Nephron progenitor cell (in vitro differentiated cells): ENCODE results near the gene PLCB2.

Source experiments
- DNase-seq: peaks from one replicate; pipeline ENCODE4 v3.0.0; 2021
- H3K27ac Mint-ChIP-seq: 2 replicates; pipeline ENCODE4 v1.8.0; 2021; ENCODE audit warnings: mild to moderate bottlenecking, moderate library complexity, mixed read lengths
- H3K27me3 Mint-ChIP-seq: 2 replicates; pipeline ENCODE4 v1.8.0; 2021; ENCODE audit warnings: mild to moderate bottlenecking, low read depth, mixed read lengths; ENCODE audit not compliant: poor library complexity
- H3K36me3 Mint-ChIP-seq: 2 replicates; pipeline ENCODE4 v1.8.0; 2021; ENCODE audit warnings: low read depth, mixed read lengths
- H3K4me1 Mint-ChIP-seq: 2 replicates; pipeline ENCODE4 v1.8.0; 2021; ENCODE audit warnings: mixed read lengths
- H3K4me3 Mint-ChIP-seq: 2 replicates; pipeline ENCODE4 v1.8.0; 2021; ENCODE audit warnings: mild to moderate bottlenecking, moderate library complexity, mixed read lengths
- H3K9me3 Mint-ChIP-seq: 2 replicates; pipeline ENCODE4 v1.8.0; 2021; ENCODE audit warnings: mild to moderate bottlenecking, moderate library complexity, mixed read lengths
- TF ChIP-seq, protein P1 (sequence below): fragments of 200-600 bp; sonication (generic); IDR thresholded peaks from 2 replicates; pipeline ENCODE4 v1.5.0; 2021; ENCODE audit warnings: antibody characterized with exemption

PLCB2 gene

GRCh38 chr15:40263024-40263754, 44.5 kb downstream of the PLCB2 start:
- Mint-ChIP-seq H3K27ac (peak overlapping the region; percentile 6), H3K4me3 (peak overlapping the region; percentile 28), H3K4me1 (peaks cover 70% of the 10 kb centered on the region), H3K36me3 (no peaks in the 10 kb centered on the region), H3K27me3 (peaks cover 14% of the 10 kb centered on the region), H3K9me3 (no peaks in the 10 kb centered on the region)
- DNase-seq = no peak
- TF ChIP-seq, protein P1, sequence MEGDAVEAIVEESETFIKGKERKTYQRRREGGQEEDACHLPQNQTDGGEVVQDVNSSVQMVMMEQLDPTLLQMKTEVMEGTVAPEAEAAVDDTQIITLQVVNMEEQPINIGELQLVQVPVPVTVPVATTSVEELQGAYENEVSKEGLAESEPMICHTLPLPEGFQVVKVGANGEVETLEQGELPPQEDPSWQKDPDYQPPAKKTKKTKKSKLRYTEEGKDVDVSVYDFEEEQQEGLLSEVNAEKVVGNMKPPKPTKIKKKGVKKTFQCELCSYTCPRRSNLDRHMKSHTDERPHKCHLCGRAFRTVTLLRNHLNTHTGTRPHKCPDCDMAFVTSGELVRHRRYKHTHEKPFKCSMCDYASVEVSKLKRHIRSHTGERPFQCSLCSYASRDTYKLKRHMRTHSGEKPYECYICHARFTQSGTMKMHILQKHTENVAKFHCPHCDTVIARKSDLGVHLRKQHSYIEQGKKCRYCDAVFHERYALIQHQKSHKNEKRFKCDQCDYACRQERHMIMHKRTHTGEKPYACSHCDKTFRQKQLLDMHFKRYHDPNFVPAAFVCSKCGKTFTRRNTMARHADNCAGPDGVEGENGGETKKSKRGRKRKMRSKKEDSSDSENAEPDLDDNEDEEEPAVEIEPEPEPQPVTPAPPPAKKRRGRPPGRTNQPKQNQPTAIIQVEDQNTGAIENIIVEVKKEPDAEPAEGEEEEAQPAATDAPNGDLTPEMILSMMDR = no peak

GRCh38 chr15:40259021-40259420, 48.7 kb downstream of the PLCB2 start:
- H3K9me3 Mint-ChIP-seq = no peaks in the 10 kb centered on the region
- peaks cover 69% of the 10 kb centered on the region for H3K4me1 Mint-ChIP-seq
- DNase-seq = no peak
- peaks cover 25% of the 10 kb centered on the region for H3K27me3 Mint-ChIP-seq
- TF ChIP-seq, protein P1 = no peak
- no peak overlapping the region for H3K4me3 Mint-ChIP-seq
- H3K36me3 Mint-ChIP-seq = no peaks in the 10 kb centered on the region
- no peak overlapping the region for H3K27ac Mint-ChIP-seq

- no peak overlapping the region for H3K27ac Mint-ChIP-seq
- H3K36me3 Mint-ChIP-seq = no peaks in the 10 kb centered on the region
- peaks cover 64% of the 10 kb centered on the region for H3K4me1 Mint-ChIP-seq
Measured at GRCh38 chr15:40258544-40258943, 49.2 kb downstream of the PLCB2 start.

DNA sequence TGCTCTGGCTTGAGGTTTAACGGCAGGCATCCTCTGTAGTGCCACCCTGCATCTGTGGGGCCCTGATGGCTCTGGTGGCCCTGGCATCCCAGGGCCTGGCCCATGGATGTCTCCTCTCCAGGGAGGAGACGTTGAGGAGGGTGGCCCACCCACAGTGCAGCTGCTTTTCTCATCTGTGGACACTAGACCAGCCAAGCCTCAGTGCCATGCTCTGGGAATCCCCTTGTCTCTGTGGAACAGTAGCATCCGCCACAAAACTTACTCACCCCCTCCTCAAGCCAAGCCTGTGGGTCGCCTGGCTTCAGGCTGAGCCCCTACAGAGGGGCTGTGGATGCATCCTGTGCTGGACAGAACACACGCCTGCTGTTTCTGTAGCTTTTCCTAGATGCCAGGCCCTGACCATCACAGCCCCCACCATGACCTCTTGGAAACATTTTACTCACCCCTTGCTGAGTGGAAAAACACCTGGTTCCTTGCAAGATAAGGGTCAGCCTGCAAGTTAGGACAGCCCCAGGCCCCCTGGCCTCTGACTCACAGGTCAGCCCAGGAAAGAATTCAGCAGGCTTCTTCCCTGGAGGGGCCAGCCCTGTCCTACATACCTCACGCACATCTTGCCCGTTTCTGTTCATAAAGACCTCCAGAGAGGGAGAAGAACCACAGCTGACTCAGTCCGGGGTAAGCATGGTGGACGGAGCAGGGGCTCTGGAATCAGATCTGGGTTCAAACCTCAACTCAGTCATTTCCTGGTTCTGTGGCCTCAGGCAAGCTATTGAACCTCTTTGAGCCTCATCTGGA, 49.9 kb downstream of the PLCB2 start:
- TF ChIP-seq, protein P1 = no peak
- Mint-ChIP-seq H3K9me3 (no peaks in the 10 kb centered on the region), H3K27me3 (peaks cover 37% of the 10 kb centered on the region), H3K27ac (no peak overlapping the region), H3K4me1 (peaks cover 62% of the 10 kb centered on the region), H3K36me3 (no peaks in the 10 kb centered on the region), H3K4me3 (no peak overlapping the region)
- DNase-seq = no peak

More at GRCh38 chr15:40258544-40258943, 49.2 kb downstream of the PLCB2 start:
- TF ChIP-seq, protein P1 = no peak
- no peak for DNase-seq
- H3K4me3 Mint-ChIP-seq = no peak overlapping the region
- peaks cover 30% of the 10 kb centered on the region for H3K27me3 Mint-ChIP-seq
- H3K9me3 Mint-ChIP-seq = no peaks in the 10 kb centered on the region

- TF ChIP-seq, protein P1 = no peak
- H3K27me3 Mint-ChIP-seq = peaks cover 44% of the 10 kb centered on the region
- no peak overlapping the region for H3K4me3 Mint-ChIP-seq
- H3K4me1 Mint-ChIP-seq = peaks cover 54% of the 10 kb centered on the region
- H3K36me3 Mint-ChIP-seq = no peaks in the 10 kb centered on the region
- no peak for DNase-seq
- no peaks in the 10 kb centered on the region for H3K9me3 Mint-ChIP-seq
- no peak overlapping the region for H3K27ac Mint-ChIP-seq
Measured at GRCh38 chr15:40256638-40257235, 51.0 kb downstream of the PLCB2 start.
